HL-60/S4 treated with retinoic acid at 250 ng/mL for 4 days and 3 days (cell line): ENCODE measurements around the gene RBCK1.
"Not testable (repeated sequence)": the region's sequence is repeated elsewhere in the genome, so short reads cannot be mapped to it uniquely, and the experiment has no call there.

ENCODE experiments used
- in situ Hi-C: fragments of 300-500 bp; cut with MboI; formaldehyde crosslinking; loops from 2 replicates; pipeline ENCODE4 v1.7.0; 2022; ENCODE audit warnings: low sequenced_read_pairs

Gene RBCK1

GRCh38 chr20:434221-434620 is 26.1 kb downstream of the RBCK1 start:
- in situ Hi-C loops = no loop called here

- in situ Hi-C loops = no loop called here
These were observed 26.7 kb downstream of the RBCK1 start for GRCh38 chr20:434661-435419.

GRCh38 chr20:435558-435957 is 27.5 kb downstream of the RBCK1 start:
- in situ Hi-C loops = no loop called here

GRCh38 chr20:436476-436875 is 28.4 kb downstream of the RBCK1 start:
- in situ Hi-C loops = no loop called here

GRCh38 chr20:437787-438486 is 29.8 kb downstream of the RBCK1 start:
- in situ Hi-C loops = no loop called here

GRCh38 chr20:438571-439469 is 30.7 kb downstream of the RBCK1 start:
- in situ Hi-C loops = no loop called here

- in situ Hi-C loops = no loop called here
These were observed 32.0 kb downstream of the RBCK1 start for GRCh38 chr20:440148-440547.

GRCh38 chr20:440636-441035 is 32.5 kb downstream of the RBCK1 start:
- in situ Hi-C loops = no loop called here

GRCh38 chr20:443223-443775 is 35.2 kb downstream of the RBCK1 start:
- in situ Hi-C loops = no loop called here

- in situ Hi-C loops = no loop called here
These were observed 36.0 kb downstream of the RBCK1 start for GRCh38 chr20:444117-444516.

- in situ Hi-C loops = no loop called here
These were observed 36.8 kb downstream of the RBCK1 start for GRCh38 chr20:444862-445426.

- in situ Hi-C loops = no loop called here
These were observed 37.6 kb downstream of the RBCK1 start for GRCh38 chr20:445514-446336.

- in situ Hi-C loops = not testable (repeated sequence)
These were observed 43.9 kb downstream of the RBCK1 start for GRCh38 chr20:452021-452420.

- in situ Hi-C loops = no loop called here
These were observed 46.9 kb downstream of the RBCK1 start for GRCh38 chr20:454951-455350.

- in situ Hi-C loops = no loop called here
These were observed 50.7 kb downstream of the RBCK1 start for GRCh38 chr20:458776-459175.

- in situ Hi-C loops = no loop called here
These were observed 52.1 kb downstream of the RBCK1 start for GRCh38 chr20:460180-460579.

- in situ Hi-C loops = no loop called here
These were observed 52.6 kb downstream of the RBCK1 start for GRCh38 chr20:460707-461106.

GRCh38 chr20:461254-462198 is 53.4 kb downstream of the RBCK1 start:
- in situ Hi-C loops = no loop called here
